ENCODE data around the gene CEP85L.

DNA sequence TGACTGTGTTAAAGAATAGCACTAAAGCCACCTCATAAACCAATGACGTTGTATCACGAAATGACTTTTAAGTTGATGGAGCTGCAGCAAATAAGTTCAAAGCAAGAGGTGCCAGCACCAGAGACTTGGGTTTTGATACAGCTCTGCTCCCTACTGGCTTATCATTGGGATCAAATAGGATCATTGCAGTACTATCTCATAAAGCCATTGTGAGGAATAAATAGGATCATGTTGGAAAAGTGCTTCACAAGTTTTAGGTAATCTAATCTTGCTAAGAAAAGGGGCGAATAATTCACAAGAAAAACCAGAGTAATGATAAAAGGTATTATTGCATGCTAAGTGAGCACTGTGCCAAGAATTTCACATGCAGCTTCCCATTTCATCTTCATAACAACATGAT is 10.4 kb upstream of the CEP85L start:
- no peak for TF ChIP-seq EZH2 (IDR thresholded peaks at IDR 0.05)
- TF ChIP-seq POLR2AphosphoS5 (IDR thresholded peaks at IDR 0.05; ENCODE audit: borderline replicate concordance, low read depth, low read length): no peak
- TF ChIP-seq FOXP2 (optimal IDR thresholded peaks at IDR 0.05; ENCODE audit: control extremely low read depth, extremely low read length, insufficient read depth): no peak
